ENCODE measurements around the gene GBP2.
A peak's percentile ranks its signal among the peaks of the same experiment; 100 is the strongest.

Gene GBP2

DNA sequence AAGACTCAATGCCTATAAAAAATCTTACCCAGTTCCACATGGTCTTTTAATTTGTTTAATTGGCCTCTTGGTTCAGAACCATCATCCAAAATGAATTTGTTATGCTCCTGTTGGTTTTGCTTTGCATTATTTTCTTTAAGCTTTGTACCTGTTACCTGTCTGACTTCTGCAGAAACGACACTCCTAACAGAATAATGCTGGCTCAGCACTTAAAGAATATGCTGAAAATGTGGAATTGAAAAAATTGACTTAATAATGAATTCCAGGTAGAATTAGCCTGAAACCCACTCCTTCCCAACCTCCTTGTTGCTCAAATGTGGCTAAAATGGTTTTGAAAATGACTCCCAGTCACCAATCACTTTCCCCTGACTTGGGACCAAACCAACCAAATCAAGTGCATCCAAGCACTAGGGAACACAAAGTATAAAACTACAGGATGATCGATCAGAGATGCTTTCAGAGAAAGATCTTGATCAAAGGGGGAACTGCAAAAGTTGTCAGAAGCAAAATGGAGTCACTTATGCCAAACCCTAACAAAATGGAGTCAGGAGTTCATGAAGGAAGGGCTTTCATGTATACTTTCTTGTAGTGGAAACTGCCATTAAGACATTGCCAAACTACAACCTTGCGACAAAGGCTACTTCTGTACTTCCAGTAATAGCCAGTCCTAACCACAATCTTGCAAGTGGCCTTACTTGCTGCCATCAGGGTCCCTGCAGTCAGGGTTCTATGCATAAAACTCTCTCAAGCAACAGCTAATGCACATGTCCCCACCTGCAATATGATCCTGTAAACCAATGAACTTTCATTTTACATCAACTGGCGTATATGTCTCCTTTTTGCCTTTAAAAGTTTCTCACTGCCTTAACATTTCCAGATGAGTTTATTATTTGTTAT lies 44.5 kb upstream of the GBP2 start:
- Histone ChIP-seq H3K79me2 (ENCODE audit: low read length) (no peaks in the 10 kb centered on the region), H3K36me3 (replicated peaks; ENCODE audit: low read depth, low read length) (no peaks in the 10 kb centered on the region), H3K27me3 (ENCODE audit: low read depth, low read length) (no peaks in the 10 kb centered on the region), H3K4me3 (ENCODE audit: low read length) (no peak overlapping the region), H2AFZ (ENCODE audit: low read depth, low read length) (peak overlapping the region; percentile 59; the same call in 1 of the 2 replicates), H3K9ac (ENCODE audit: low read length) (no peak overlapping the region), H3K9me3 (ENCODE audit: insufficient read depth, low read length) (no peaks in the 10 kb centered on the region), H4K20me1 (ENCODE audit: insufficient read depth, low read length) (no peaks in the 10 kb centered on the region), H3K4me1 (ENCODE audit: low read length) (peaks cover 7% of the 10 kb centered on the region), H3K27ac (ENCODE audit: low read length) (no peak overlapping the region), H3K4me2 (ENCODE audit: low read length) (peak overlapping the region; percentile 22; the same call in 1 of the 2 replicates)
- TF ChIP-seq, protein P1, sequence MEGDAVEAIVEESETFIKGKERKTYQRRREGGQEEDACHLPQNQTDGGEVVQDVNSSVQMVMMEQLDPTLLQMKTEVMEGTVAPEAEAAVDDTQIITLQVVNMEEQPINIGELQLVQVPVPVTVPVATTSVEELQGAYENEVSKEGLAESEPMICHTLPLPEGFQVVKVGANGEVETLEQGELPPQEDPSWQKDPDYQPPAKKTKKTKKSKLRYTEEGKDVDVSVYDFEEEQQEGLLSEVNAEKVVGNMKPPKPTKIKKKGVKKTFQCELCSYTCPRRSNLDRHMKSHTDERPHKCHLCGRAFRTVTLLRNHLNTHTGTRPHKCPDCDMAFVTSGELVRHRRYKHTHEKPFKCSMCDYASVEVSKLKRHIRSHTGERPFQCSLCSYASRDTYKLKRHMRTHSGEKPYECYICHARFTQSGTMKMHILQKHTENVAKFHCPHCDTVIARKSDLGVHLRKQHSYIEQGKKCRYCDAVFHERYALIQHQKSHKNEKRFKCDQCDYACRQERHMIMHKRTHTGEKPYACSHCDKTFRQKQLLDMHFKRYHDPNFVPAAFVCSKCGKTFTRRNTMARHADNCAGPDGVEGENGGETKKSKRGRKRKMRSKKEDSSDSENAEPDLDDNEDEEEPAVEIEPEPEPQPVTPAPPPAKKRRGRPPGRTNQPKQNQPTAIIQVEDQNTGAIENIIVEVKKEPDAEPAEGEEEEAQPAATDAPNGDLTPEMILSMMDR (IDR thresholded peaks at IDR 0.05; ENCODE audit: low read depth, low read length): no peak
- TF ChIP-seq EZH2phosphoT487 (IDR thresholded peaks at IDR 0.05; ENCODE audit: low read depth): no peak

DNA sequence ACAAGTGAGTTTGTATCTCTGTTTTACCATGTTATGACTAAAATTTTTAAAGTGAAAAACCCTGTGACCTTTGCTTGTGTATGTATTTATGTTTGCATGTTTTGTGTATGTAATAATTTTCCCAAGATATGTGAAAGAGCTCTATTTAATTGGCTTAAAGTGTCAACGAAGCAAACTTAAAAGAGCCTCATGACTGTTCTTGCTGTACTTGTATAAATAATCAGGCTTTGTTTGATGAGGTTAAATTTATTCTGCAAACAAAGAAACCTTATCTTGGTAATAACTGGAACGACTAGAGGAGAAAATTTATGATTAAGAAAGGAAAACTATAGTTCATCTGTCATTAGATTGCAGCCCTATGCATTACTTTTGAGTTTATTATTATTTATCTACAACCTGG lies 43.3 kb upstream of the GBP2 start:
- H3K4me3 ChIP-seq (ENCODE audit: low read length): no peak overlapping the region
- peaks cover 7% of the 10 kb centered on the region for H3K4me1 ChIP-seq (ENCODE audit: low read length)
- H3K27ac ChIP-seq (ENCODE audit: low read length): no peak overlapping the region
- no peaks in the 10 kb centered on the region for H3K36me3 ChIP-seq (replicated peaks; ENCODE audit: low read depth, low read length)
- no peaks in the 10 kb centered on the region for H3K9me3 ChIP-seq (ENCODE audit: insufficient read depth, low read length)
- H3K27me3 ChIP-seq (ENCODE audit: low read depth, low read length): no peaks in the 10 kb centered on the region
- H2AFZ ChIP-seq (ENCODE audit: low read depth, low read length): no peak overlapping the region
- no peaks in the 10 kb centered on the region for H3K79me2 ChIP-seq (ENCODE audit: low read length)
- H4K20me1 ChIP-seq (ENCODE audit: insufficient read depth, low read length): no peaks in the 10 kb centered on the region
- H3K4me2 ChIP-seq (ENCODE audit: low read length): no peak overlapping the region
- H3K9ac ChIP-seq (ENCODE audit: low read length): no peak overlapping the region
- TF ChIP-seq EZH2phosphoT487 (IDR thresholded peaks at IDR 0.05; ENCODE audit: low read depth): no peak
- TF ChIP-seq, protein P1 (IDR thresholded peaks at IDR 0.05; ENCODE audit: low read depth, low read length): no peak

DNA sequence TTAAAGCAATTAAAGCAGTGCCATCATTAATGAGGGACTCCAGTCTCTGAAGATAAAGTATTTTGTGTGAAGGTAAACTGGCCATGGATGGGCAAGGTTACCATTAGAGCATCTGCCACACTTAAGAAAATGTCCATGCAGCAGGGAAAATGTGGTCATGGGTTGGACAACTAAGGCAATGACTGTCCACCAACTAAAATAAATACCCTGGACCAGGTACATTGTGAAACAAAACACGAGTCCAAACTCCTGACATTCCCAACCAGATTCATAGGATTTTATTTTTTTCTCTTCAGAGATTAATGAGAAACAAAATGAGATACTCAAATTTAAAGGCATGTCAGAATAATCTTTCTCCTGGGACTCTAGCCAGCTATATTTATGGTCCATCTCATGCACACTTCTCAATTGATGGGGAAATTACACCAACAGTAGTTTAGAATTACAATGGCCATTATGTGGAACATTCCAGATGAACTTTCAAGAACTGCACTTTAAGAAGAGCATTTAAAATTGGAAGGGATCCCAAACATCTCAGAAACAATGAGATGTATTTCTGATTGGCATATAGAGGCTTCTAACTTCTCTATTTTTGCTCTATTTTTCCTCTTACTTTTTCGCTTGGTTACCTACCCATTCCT lies 41.8 kb upstream of the GBP2 start:
- H3K4me2 ChIP-seq (ENCODE audit: low read length): no peak overlapping the region
- H4K20me1 ChIP-seq (ENCODE audit: insufficient read depth, low read length): no peaks in the 10 kb centered on the region

DNA sequence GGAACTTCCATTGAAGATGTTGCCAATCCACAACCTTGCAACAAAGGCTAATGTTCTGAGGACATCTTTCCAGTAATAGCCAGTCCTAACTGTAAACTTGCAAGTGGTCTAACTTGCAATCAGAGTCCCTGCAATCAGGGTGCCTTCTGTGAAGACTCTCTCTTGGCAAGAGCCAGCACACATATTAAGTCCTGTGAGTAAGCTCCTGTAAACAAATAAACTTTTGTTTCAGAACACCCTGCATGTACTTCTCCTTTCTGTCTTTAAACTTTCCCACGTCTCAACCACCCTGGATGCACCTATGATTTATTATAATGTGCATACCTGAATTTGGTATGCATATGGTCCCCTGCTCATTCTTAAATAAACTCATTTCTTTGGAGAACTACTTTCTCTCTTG lies 40.8 kb upstream of the GBP2 start:
- Histone ChIP-seq H3K9me3 (ENCODE audit: insufficient read depth, low read length) (no peaks in the 10 kb centered on the region), H3K36me3 (replicated peaks; ENCODE audit: low read depth, low read length) (no peaks in the 10 kb centered on the region), H3K4me2 (ENCODE audit: low read length) (no peak overlapping the region), H3K4me3 (ENCODE audit: low read length) (no peak overlapping the region), H3K27me3 (ENCODE audit: low read depth, low read length) (no peaks in the 10 kb centered on the region), H3K4me1 (ENCODE audit: low read length) (peaks cover 7% of the 10 kb centered on the region), H3K79me2 (ENCODE audit: low read length) (no peaks in the 10 kb centered on the region), H4K20me1 (ENCODE audit: insufficient read depth, low read length) (no peaks in the 10 kb centered on the region), H3K9ac (ENCODE audit: low read length) (no peak overlapping the region), H2AFZ (ENCODE audit: low read depth, low read length) (no peak overlapping the region), H3K27ac (ENCODE audit: low read length) (no peak overlapping the region)
- TF ChIP-seq, protein P1 (IDR thresholded peaks at IDR 0.05; ENCODE audit: low read depth, low read length): no peak
- TF ChIP-seq EZH2phosphoT487 (IDR thresholded peaks at IDR 0.05; ENCODE audit: low read depth): no peak

More for the DNA sequence above, 41.8 kb upstream of the GBP2 start:
- Histone ChIP-seq H3K9me3 (ENCODE audit: insufficient read depth, low read length) (no peaks in the 10 kb centered on the region), H3K4me1 (ENCODE audit: low read length) (peaks cover 7% of the 10 kb centered on the region), H3K79me2 (ENCODE audit: low read length) (no peaks in the 10 kb centered on the region), H3K27me3 (ENCODE audit: low read depth, low read length) (no peaks in the 10 kb centered on the region), H3K4me3 (ENCODE audit: low read length) (no peak overlapping the region), H3K9ac (ENCODE audit: low read length) (no peak overlapping the region), H2AFZ (ENCODE audit: low read depth, low read length) (no peak overlapping the region), H3K36me3 (replicated peaks; ENCODE audit: low read depth, low read length) (no peaks in the 10 kb centered on the region), H3K27ac (ENCODE audit: low read length) (no peak overlapping the region)
- TF ChIP-seq, protein P1 (IDR thresholded peaks at IDR 0.05; ENCODE audit: low read depth, low read length): no peak
- no peak for TF ChIP-seq EZH2phosphoT487 (IDR thresholded peaks at IDR 0.05; ENCODE audit: low read depth)

Measured in OCI-LY3 (cell line).